HG03342 (cell line): ENCODE measurements around the gene MXD3.
"Not testable (repeated sequence)": the region's sequence is repeated elsewhere in the genome, so short reads cannot be mapped to it uniquely, and the experiment has no call there.

Experiments
- ATAC-seq: cut with Tn5 transposase; IDR thresholded peaks from one replicate; pipeline ENCODE4 v1.9.1; 2021; ENCODE audit warnings: mild to moderate bottlenecking, moderate library complexity; ENCODE audit not compliant: unreplicated experiment

The MXD3 gene

DNA sequence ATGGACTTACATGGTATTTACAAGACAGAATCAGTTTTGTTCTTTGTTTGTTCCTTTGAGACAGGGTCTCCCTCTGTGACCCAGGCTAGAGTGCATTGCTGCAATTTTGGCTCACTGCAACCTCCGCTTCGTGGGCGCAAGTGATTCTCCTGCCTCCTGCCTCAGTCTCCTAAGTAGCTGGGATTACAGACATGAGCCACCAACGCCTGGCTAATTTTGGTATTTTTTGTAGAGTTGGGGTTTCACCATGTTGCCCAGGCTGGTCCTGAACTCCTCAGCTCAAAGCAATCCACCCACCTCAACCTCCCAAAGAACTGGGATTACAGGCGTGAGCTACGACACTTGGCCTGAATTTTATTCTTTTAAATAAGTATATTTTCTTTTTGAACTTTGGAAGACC, 35.8 kb downstream of the MXD3 start:
- ATAC-seq, result no peak

GRCh38 chr5:177271113-177271512, 40.6 kb downstream of the MXD3 start:
- no peak for ATAC-seq

DNA sequence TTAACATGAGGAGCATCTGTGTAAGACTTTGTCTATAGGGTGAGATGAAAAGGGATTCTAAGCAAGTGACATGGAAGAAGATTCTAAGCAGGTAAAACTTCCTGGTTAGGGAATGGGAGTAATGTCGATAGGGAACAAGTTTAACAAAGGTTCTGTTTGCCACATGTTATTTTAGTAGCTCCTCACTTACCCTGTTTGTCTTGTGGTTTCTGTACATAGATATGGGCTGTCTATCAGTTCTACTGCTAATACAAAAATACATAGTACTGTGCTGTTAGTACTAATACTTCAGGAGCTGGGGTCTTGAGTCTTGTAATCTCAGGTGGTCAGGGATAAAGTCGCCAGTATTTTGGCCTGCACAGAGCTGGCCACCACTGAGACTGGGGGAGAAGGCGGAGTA, 41.0 kb downstream of the MXD3 start:
- ATAC-seq, result no peak

DNA sequence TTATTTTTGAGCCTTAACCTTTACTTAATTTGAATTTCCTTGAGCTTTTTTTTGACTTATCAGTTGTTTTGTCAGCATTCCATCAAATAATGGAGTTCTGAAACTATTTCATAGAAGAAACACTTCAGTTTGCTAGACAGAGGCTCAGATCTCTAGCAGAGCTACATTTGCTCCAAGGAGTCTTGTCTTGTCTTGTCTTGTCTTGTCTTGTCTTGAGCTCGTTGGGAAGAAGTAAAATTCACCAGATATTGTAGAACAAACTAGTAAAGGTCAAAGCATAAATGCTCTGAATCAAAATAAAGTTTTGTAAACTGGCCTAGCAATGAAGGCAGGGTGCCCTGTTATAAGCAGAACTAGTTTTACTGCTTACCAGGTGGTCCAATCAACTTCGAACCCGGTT, 41.7 kb downstream of the MXD3 start:
- no peak for ATAC-seq

DNA sequence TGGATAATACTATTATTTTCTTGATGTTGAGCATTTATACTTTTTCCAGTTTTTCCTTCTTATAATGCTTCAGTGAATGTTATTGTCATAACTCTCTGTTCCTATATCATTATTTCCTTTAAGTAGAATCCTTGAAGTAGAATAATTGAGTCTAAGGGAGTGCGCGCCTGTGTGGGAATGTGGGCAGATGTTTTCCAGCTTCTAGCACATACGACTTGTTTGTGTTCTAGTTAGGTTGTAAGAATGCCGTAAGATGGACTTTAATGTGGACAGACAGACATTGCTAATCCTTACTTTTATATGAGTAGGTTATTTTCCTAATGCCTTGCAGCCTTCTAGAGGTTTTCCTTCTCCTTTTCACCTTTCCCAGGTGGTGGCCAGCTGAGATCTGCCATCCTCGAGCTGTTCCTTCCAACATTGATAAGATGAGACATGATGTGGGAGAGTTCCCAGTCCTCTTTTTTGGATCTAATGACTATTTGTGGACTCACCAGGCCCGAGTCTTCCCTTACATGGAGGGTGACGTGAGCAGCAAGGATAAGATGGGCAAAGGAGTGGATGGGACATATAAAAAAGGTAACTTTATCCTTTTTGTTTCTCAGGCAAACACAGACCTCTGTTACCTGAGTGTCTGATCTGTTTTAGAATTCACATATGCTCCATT, 42.3 kb downstream of the MXD3 start:
- no peak for ATAC-seq

- ATAC-seq, result no peak
These were observed 46.3 kb downstream of the MXD3 start for GRCh38 chr5:177265395-177265794.

- no peak for ATAC-seq
These were observed 47.5 kb downstream of the MXD3 start for GRCh38 chr5:177264178-177264577.

GRCh38 chr5:177261510-177261909, 50.2 kb downstream of the MXD3 start:
- ATAC-seq, result no peak

- ATAC-seq, result no peak
These were observed 50.7 kb downstream of the MXD3 start for GRCh38 chr5:177260961-177261360.

DNA sequence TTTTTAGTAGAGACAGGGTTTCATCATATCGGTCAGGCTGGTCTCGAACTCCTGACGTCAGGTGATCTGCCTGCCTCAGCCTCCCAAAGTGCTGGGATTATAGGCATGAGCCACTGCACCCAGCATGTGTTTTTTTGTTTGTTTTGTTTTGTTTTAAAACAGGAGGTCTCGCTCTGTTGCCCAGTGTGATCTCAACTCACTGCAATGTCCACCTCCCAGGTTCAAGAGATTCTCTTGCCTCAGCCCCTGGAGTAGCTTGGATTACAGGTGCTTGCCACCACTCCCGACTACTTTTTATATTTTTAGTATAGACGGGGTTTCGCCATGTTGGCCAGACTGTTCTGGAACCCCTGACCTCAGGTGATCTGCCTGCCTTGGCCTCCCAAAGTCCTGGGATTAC, 53.0 kb downstream of the MXD3 start:
- ATAC-seq, result not testable (repeated sequence)
